GM12865 (cell line): ENCODE results near the gene TYW1.
"Not testable (repeated sequence)": the region's sequence is repeated elsewhere in the genome, so short reads cannot be mapped to it uniquely, and the experiment has no call there.

Source experiments
- DNase-seq: peaks from one replicate; pipeline ENCODE4 v3.0.0; 2010; ENCODE audit warnings: low read depth
- H3K4me3 ChIP-seq: 2 replicates; pipeline ENCODE4 v1.5.1; 2011; ENCODE audit warnings: mild to moderate bottlenecking, low read depth, low read length, control low read depth
- CTCF ChIP-seq: IDR thresholded peaks from 2 replicates; pipeline ENCODE4 v1.5.1; 2011; ENCODE audit warnings: low read length, control low read depth, low read depth, inconsistent platforms; ENCODE audit not compliant: insufficient read depth; ENCODE audit errors: missing control alignments

TYW1 gene

GRCh38 chr7:66958538-66959350 is 37.9 kb upstream of the TYW1 start:
- no peak for TF ChIP-seq CTCF
- DNase-seq: no peak
- H3K4me3 ChIP-seq: no peak overlapping the region

DNA sequence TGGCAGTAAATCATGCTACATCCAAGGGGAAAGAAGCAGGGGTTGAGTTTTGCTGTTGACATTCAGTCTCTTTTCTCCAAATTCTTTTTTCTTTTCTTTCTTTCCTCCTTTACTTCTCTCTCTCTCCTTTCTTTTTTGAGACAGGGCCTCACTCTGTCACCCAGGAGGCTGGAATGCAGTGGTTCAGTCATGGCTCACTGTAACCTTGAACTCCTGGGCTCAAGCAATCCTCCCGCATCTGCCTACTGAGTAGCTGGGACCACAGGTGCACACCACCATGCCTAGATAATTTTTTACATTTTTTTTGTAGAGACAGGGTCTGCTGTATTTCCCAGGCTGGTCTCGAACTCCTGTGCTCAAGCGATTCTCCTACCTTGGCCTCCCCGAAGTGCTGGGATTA is 36.4 kb upstream of the TYW1 start:
- no peak overlapping the region for H3K4me3 ChIP-seq
- TF ChIP-seq CTCF: no peak

GRCh38 chr7:66961096-66961495 is 35.5 kb upstream of the TYW1 start:
- DNase-seq: no peak
- H3K4me3 ChIP-seq: no peak overlapping the region
- TF ChIP-seq CTCF: no peak

More for the DNA sequence above, 36.4 kb upstream of the TYW1 start:
- no peak for DNase-seq

- DNase-seq: no peak
- TF ChIP-seq CTCF: no peak
- H3K4me3 ChIP-seq: no peak overlapping the region
Observed at GRCh38 chr7:66964411-66964810, 32.2 kb upstream of the TYW1 start.

- H3K4me3 ChIP-seq: no peak overlapping the region
- no peak for DNase-seq
- no peak for TF ChIP-seq CTCF
Observed at GRCh38 chr7:66967029-66967428, 29.6 kb upstream of the TYW1 start.

DNA sequence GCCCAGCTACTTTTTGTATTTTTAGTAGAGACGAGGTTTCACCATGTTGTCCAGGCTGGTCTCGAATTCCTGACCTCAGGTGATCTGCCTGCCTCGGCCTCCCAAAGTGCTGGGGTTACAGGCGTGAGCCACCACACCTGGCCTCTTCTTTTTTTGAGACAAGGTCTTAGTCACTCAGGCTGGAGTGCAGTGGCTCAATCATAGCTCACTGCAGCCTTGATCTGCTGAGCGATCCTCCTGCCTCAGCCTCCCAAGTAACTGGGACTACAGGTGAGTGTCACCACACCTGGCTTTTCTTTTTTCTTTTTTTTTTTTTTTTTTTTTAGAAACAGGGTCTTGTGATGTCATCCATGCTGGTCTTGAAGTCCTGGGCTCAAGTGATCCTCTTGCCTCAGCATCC is 27.6 kb upstream of the TYW1 start:
- not testable (repeated sequence) for DNase-seq, H3K4me3 ChIP-seq

- no peak for DNase-seq
- TF ChIP-seq CTCF: no peak
- no peak overlapping the region for H3K4me3 ChIP-seq
Observed at GRCh38 chr7:66970310-66970709, 26.3 kb upstream of the TYW1 start.
